ENCODE results near the gene GLI3.

GLI3 gene

GRCh38 chr7:42076870-42077269 is 160.1 kb downstream of the GLI3 start:
- Histone ChIP-seq H3K36me3 (ENCODE audit: control insufficient read depth in 2 of 2, insufficient read depth in 1 of 2, low read length in 2 of 2) (peaks cover 0 to 7% of the 10 kb centered on the region in 2 experiments; a peak in 1 of 3 replicates), H3K4me1 (ENCODE audit: control insufficient read depth, insufficient read depth, low read length) (peaks cover 11% of the 10 kb centered on the region), H3K27ac (ENCODE audit: extremely low read depth, low read depth, low read length) (no peak overlapping the region), H3K9me3 (ENCODE audit: control insufficient read depth, insufficient read depth, low read depth, low read length) (no peaks in the 10 kb centered on the region), H3K4me3 (ENCODE audit: low read depth, low read length) (no peak overlapping the region)
- ChIA-PET POLR2A (no interaction called here), CTCF (no interaction called here)
- TF ChIP-seq ZFP69B (tag by site-specific recombination; IDR thresholded peaks at IDR 0.05), result no peak
- TF ChIP-seq SCRT2 (tag by site-specific recombination; IDR thresholded peaks at IDR 0.05), result no peak
- TF ChIP-seq ZNF660 (tag by site-specific recombination; IDR thresholded peaks at IDR 0.05), result no peak
- no peak for TF ChIP-seq ZNF768 (tag by site-specific recombination; IDR thresholded peaks at IDR 0.05)
- no peak for TF ChIP-seq MEIS1 (CRISPR knock-in tag; IDR thresholded peaks at IDR 0.05; ENCODE audit: borderline replicate concordance)
- TF ChIP-seq ZNF837 (tag by site-specific recombination; IDR thresholded peaks at IDR 0.05), result no peak
- no peak for TF ChIP-seq ZNF114 (tag by site-specific recombination; IDR thresholded peaks at IDR 0.05)
- TF ChIP-seq ZNF202 (tag by site-specific recombination; IDR thresholded peaks at IDR 0.05; ENCODE audit: borderline replicate concordance), result no peak

DNA sequence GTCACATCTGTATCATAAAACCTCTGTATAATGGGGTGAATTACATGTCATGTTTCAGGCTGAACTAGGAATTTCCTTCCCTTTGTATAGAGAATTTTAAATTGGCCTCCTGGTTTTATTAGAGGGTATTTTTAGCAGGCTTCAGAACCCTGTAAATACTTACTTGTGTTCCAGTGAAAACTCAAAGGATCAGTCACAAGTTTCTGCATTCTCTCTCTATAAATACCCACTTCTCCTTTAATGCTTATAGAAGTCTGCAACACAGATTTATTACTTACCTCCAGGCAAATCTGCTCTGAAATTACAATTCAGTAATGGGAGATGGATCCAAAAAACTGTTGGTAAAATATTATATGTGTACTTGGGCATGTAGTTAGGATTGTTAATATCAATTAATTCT is 161.6 kb downstream of the GLI3 start:
- no peak overlapping the region for H3K4me3 ChIP-seq (ENCODE audit: low read depth, low read length)

DNA sequence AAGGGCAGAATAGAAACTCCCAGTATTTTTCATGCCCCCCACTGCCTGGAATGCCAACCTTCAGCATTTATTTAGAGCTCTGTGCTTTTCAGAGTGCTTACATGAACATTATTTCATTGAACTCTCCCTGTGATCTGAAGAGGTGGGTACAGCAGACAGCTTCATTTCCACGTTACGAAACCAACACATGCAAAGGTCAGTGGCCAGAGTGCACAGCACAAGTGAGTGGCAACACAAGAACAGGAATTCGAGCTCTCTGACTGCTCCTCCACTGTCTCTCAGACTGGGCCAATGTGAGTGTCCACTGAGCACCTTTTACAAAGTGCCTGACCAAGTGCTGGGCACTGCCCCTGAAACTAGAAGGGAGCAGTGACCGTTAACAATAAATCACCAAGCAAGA is 162.9 kb downstream of the GLI3 start:
- no peak for TF ChIP-seq ZBTB48 (tag by site-specific recombination; IDR thresholded peaks at IDR 0.05)
- TF ChIP-seq, protein P1, sequence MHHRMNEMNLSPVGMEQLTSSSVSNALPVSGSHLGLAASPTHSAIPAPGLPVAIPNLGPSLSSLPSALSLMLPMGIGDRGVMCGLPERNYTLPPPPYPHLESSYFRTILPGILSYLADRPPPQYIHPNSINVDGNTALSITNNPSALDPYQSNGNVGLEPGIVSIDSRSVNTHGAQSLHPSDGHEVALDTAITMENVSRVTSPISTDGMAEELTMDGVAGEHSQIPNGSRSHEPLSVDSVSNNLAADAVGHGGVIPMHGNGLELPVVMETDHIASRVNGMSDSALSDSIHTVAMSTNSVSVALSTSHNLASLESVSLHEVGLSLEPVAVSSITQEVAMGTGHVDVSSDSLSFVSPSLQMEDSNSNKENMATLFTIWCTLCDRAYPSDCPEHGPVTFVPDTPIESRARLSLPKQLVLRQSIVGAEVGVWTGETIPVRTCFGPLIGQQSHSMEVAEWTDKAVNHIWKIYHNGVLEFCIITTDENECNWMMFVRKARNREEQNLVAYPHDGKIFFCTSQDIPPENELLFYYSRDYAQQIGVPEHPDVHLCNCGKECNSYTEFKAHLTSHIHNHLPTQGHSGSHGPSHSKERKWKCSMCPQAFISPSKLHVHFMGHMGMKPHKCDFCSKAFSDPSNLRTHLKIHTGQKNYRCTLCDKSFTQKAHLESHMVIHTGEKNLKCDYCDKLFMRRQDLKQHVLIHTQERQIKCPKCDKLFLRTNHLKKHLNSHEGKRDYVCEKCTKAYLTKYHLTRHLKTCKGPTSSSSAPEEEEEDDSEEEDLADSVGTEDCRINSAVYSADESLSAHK (tag by site-specific recombination; IDR thresholded peaks at IDR 0.05), result peak; percentile 64
- CTCF ChIA-PET, result interaction anchor here (0.7 to 0.8 kb wide), 2 partner anchors 9 to 94 kb away, joined by 3 to 4 read pairs; no protein-coding TSS in a partner anchor
- POLR2A ChIA-PET, result no interaction called here

More for the DNA sequence above, 161.6 kb downstream of the GLI3 start:
- Histone ChIP-seq H3K36me3 (ENCODE audit: control insufficient read depth in 2 of 2, insufficient read depth in 1 of 2, low read length in 2 of 2) (peaks cover 0 to 7% of the 10 kb centered on the region in 2 experiments; a peak in 1 of 3 replicates), H3K9me3 (ENCODE audit: control insufficient read depth, insufficient read depth, low read depth, low read length) (no peaks in the 10 kb centered on the region), H3K27ac (ENCODE audit: extremely low read depth, low read depth, low read length) (no peak overlapping the region), H3K4me1 (ENCODE audit: control insufficient read depth, insufficient read depth, low read length) (no peaks in the 10 kb centered on the region)
- no peak for TF ChIP-seq ZNF561 (tag by site-specific recombination; IDR thresholded peaks at IDR 0.05; ENCODE audit: borderline replicate concordance)
- no peak for TF ChIP-seq SCRT2 (tag by site-specific recombination; IDR thresholded peaks at IDR 0.05)
- no peak for TF ChIP-seq ZNF830 (tag by site-specific recombination; IDR thresholded peaks at IDR 0.05; ENCODE audit: low read depth)
- no peak for TF ChIP-seq ZNF114 (tag by site-specific recombination; IDR thresholded peaks at IDR 0.05)
- TF ChIP-seq ZNF404 (tag by site-specific recombination; IDR thresholded peaks at IDR 0.05), result no peak
- no peak for TF ChIP-seq ZNF514 (tag by site-specific recombination; IDR thresholded peaks at IDR 0.05)
- no peak for TF ChIP-seq ZFP3 (tag by site-specific recombination; IDR thresholded peaks at IDR 0.05; ENCODE audit: low read depth)
- TF ChIP-seq ZXDB (tag by site-specific recombination; IDR thresholded peaks at IDR 0.05), result no peak
- TF ChIP-seq, protein P2, sequence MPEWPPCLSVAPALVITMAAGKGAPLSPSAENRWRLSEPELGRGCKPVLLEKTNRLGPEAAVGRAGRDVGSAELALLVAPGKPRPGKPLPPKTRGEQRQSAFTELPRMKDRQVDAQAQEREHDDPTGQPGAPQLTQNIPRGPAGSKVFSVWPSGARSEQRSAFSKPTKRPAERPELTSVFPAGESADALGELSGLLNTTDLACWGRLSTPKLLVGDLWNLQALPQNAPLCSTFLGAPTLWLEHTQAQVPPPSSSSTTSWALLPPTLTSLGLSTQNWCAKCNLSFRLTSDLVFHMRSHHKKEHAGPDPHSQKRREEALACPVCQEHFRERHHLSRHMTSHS (tag by site-specific recombination; IDR thresholded peaks at IDR 0.05), result no peak
- TF ChIP-seq ZNF133 (tag by site-specific recombination; IDR thresholded peaks at IDR 0.05), result no peak
- TF ChIP-seq ZNF560 (tag by site-specific recombination; IDR thresholded peaks at IDR 0.05; ENCODE audit: borderline replicate concordance), result no peak
- TF ChIP-seq ZNF366 (tag by site-specific recombination; conservative IDR thresholded peaks at IDR 0.05), result no peak
- no peak for TF ChIP-seq ZNF148 (tag by site-specific recombination; IDR thresholded peaks at IDR 0.05; ENCODE audit: borderline replicate concordance)
- TF ChIP-seq ZNF202 (tag by site-specific recombination; IDR thresholded peaks at IDR 0.05; ENCODE audit: borderline replicate concordance), result no peak
- TF ChIP-seq ZFHX2 (tag by site-specific recombination; conservative IDR thresholded peaks at IDR 0.05), result no peak
- no peak for TF ChIP-seq ZNF211 (tag by site-specific recombination; IDR thresholded peaks at IDR 0.05; ENCODE audit: low read depth)
- CTCF ChIA-PET, result no interaction called here
- POLR2A ChIA-PET, result no interaction called here

More for the DNA sequence above, 162.9 kb downstream of the GLI3 start:
- H3K9me3 ChIP-seq (ENCODE audit: control insufficient read depth, insufficient read depth, low read depth, low read length), result no peaks in the 10 kb centered on the region
- no peak overlapping the region for H3K4me3 ChIP-seq (ENCODE audit: low read depth, low read length)
- H3K4me1 ChIP-seq (ENCODE audit: control insufficient read depth, insufficient read depth, low read length), result peaks cover 2% of the 10 kb centered on the region
- peaks cover 0 to 7% of the 10 kb centered on the region in 2 experiments; a peak in 1 of 3 replicates for H3K36me3 ChIP-seq (ENCODE audit: control insufficient read depth in 2 of 2, insufficient read depth in 1 of 2, low read length in 2 of 2)
- H3K27ac ChIP-seq (ENCODE audit: extremely low read depth, low read depth, low read length), result no peak overlapping the region
